ENCODE data around the gene UQCRC2.

GRCh38 chr16:22010902-22011301, 57.7 kb downstream of the UQCRC2 start:
- TF ChIP-seq CTCF (IDR thresholded peaks at IDR 0.05) = no peak
- no peak for TF ChIP-seq POLR2A (IDR thresholded peaks at IDR 0.05)

Data from adrenal gland (tissue), 5 donors.